HG03066 (cell line): ENCODE data around the gene MTRFR.
A peak's percentile ranks its signal among the peaks of the same experiment; 100 is the strongest.
"Not testable (repeated sequence)": the region's sequence is repeated elsewhere in the genome, so short reads cannot be mapped to it uniquely, and the experiment has no call there.

Source experiments
- ATAC-seq: cut with Tn5 transposase; IDR thresholded peaks from one replicate; pipeline ENCODE4 v1.9.1; 2021; ENCODE audit warnings: low read depth; ENCODE audit not compliant: unreplicated experiment

The MTRFR gene

DNA sequence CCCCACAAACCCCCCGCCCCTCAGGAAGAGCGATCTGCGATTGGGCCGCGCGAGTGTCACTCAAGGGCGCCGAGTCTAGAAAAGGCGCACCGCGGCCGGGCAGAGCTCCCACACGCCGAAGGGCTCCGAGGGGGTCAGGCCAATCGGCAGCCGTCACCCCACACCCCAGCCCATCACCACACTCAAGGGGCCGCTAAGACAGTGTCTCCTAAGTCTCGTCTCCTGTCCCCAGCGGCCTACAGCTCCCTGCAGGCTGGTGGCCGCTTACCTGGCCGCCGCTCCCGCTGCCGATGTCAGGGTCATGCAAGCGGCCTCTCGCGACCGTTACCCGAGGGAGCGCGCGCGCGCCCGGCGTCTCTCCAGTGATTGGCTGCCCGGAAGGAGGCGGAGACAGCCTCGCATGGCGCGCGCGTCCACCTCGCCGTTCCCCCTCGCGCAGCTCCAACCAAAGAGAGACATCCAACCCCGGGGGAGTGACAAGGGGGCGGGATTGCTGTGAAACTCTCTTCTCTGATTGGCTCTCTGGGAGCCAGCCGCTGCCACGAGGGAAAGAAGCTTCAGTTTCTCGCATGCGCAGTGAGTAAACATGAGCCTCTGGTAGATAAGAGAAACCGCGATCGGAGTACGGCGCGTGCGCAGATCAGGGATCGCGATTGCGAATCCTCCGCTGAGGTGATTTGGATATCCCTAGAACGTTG is at the start of gene MTRFR, which contains the start of gene MPHOSPH9:
Gene MTRFR, plus strand, starts transcription at position 630 of the 698 bp plus-strand sequence. CDS start 20,239 bp downstream, outside the sequence.
Gene MPHOSPH9, minus strand, starts transcription at position 335 of the 698 bp plus-strand sequence. CDS start 2,777 bp downstream, outside the sequence.
- ATAC-seq = peak; percentile 73

DNA sequence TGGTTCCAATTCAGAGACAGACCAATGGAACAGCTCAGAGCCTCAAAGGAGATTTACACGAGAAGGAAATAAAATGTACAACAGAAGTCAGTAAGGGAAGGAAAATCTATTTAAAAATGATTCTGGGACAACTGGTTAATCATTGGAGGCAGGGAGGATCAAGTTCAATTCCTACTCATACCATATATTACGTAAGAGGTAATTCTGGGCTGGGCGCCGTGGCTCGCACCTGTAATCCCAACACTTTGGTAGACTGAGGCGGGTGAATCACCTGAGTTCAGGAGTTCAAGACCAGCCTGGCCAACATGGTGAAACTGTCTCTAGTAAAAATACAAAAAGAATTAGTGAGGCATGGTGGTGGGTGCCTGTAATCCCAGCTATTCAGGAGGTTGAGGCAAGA is 45.6 kb upstream of the MTRFR start:
- ATAC-seq = no peak

DNA sequence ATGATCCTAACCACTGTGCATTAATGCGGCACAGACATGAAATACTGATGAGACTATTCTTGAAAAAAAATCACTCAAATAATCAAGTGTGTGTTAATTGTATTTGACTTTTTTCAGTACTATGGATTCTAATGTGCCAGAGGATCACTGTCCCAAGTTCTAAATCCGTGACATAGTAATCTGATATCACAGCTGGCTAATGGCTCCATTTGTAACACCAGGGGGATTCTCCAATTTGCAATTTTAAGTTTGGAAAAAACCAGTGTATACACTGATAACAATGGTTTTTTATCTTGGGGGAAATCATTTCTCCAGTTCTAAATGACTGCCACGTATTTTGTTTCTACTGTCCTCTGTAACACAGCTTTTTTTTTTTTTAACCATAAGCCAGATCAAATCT is 33.3 kb upstream of the MTRFR start:
- no peak for ATAC-seq

DNA sequence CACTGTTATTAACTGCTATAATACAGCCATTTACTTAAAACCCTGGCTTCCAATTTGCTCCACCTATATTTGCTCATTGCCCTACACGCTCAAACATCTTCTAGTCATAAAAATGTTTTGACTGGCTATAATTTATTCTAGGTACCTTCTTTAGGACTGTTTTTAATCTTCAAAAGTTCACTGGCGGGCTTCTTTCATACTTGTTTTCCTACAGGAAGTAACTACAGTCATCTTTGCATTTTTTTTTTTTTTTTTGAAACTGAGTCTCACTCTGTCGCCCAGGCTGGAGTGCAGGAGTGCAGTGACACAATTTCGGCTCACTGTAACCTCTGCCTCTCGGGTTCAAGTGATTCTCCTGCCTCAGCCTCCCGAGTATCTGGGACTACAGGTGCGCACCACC is 32.8 kb upstream of the MTRFR start:
- ATAC-seq = no peak

GRCh38 chr12:123206794-123207193 is 26.4 kb upstream of the MTRFR start:
- ATAC-seq = not testable (repeated sequence)

- not testable (repeated sequence) for ATAC-seq
Measured at GRCh38 chr12:123207815-123208214, 25.4 kb upstream of the MTRFR start.

DNA sequence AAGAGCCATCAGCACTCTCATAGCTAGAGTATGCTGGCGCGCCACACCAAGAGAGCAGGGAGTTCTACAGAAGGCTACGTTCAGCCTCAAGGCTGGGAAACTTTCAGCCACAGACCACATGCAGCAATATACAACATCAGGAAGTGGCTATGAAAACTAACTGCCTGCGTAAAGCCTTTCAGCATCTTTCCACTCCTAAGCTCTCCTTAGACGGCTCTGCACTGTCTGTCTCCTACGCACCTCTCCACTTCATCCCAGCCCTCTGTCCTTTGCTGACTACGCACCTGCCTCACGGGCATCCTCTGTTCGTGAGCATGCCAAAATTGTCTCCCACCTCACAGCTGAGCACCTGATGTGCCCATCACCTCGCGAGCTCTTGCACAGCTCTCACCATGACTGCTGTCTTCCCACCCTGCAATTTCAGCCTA is 10.0 kb upstream of the MTRFR start:
- ATAC-seq = no peak

DNA sequence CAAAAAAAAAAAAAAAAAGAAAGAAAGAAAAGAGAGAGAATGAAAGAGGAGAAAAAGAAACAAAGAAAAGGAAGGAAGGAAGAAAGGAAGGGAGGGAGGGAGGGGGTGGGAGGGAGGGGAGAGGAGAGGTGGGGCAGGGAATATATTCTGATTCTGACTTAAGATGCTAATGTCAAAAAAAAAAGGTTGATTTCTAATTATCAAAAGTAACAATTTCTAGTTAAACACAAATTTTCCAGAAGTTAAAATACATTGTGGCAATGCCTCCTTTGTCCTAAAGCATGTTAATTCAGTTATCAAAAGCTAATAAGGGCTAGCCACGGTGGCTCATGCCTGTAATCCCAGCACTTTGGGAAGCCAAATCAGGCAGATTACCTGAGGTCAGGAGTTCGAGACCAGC is 7.8 kb upstream of the MTRFR start:
- ATAC-seq = no peak

GRCh38 chr12:123227581-123228258 is 5.5 kb upstream of the MTRFR start:
- ATAC-seq = no peak

GRCh38 chr12:123229051-123229450 is 4.2 kb upstream of the MTRFR start:
- ATAC-seq = no peak

- no peak for ATAC-seq
Measured at GRCh38 chr12:123231931-123232330, 1.3 kb upstream of the MTRFR start.

DNA sequence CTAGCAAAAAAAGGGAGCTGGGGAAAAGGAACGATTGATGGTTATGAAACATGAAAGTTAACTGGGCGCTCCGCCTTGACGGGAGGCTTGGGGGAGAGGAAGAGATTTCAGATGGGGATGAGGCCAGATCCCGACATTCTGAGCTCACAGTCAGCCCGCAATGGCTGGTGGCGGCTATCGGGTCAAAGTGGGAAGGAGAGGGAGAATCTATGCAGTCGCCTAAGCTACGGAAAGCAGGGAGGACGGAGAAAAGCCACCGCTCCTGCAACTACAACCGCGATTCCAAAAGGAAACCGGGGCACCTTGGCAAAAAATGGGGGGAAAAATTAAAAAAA is 797 bp upstream of the MTRFR start:
- no peak for ATAC-seq

GRCh38 chr12:123233505-123234308 is 471 bp downstream of the MTRFR start:
- peak; percentile 4 for ATAC-seq

GRCh38 chr12:123237646-123238329 is 4.6 kb downstream of the MTRFR start:
- no peak for ATAC-seq

DNA sequence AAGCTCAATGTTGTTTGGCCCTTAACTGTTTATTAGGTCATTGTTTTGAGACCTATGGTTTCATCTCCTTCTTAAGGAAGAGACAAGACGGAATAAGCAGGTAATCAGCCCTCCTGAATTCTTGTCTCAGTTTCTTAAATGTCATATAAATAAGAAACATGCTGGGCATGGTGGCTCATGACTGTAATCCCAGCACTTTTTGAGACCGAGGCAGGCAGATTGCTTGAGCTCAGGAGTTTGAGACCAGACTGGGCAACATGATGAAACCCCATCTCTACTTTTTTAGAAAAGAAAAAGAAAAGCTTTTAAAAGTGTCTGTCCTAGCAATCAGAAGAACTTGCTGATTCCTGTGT is 5.1 kb downstream of the MTRFR start:
- ATAC-seq = no peak

DNA sequence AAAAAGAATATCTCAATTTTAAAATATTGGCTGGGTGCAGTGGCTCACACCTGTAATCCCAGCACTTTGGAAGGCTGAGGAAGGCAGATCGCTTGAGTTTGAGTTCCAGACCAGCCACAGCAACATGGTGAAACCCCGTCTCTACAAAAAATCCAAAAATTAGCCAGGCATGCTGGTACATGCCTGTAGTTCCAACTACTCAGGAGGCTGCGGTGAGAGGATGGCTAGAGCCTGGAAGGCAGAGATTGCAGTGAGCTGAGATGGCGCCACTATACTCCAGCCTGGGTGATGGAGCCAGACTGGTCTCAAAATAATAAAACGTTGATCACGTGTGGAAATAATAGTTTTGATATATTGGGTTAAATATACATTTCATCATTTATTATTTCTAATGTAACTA is 5.7 kb downstream of the MTRFR start:
- no peak for ATAC-seq

DNA sequence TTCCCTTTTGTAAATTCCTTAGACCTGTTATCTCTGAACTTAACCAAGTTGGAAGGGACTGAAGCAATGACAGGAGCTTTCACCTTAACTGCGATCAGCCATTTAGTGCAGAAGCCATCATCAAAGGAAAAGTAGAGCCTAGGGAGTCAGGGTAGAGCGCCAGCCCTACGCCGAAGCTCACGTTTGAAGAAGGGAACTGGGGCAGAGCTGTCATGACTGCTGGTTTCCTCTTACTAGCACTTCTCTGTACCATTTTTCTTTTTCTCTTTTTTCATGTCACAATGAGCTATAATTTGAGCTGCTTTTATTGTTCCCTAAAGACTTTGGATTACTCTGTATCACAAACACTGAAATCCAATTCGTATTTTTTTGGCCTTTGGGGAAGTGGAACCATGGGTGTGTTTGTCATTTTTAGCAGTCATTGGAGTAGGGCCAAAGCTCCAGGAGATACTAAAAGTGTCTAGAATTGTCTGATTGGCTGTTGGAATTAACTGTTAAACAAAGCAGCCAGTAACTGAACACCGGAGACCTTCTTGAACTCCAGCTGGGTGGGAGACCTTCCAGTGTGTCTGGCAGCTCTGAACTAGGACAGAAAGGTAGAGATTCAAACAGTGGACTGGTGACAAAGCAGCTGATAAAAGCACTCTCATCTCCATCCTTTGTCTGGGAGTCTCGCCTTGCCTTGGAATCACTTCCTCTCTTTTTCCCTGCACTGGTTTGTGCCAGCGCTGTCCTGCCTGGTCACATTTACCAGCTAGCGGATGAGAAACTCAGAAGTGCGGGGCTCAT is 9.1 kb downstream of the MTRFR start:
- no peak for ATAC-seq

GRCh38 chr12:123243671-123244262 is 10.5 kb downstream of the MTRFR start:
- ATAC-seq = no peak

DNA sequence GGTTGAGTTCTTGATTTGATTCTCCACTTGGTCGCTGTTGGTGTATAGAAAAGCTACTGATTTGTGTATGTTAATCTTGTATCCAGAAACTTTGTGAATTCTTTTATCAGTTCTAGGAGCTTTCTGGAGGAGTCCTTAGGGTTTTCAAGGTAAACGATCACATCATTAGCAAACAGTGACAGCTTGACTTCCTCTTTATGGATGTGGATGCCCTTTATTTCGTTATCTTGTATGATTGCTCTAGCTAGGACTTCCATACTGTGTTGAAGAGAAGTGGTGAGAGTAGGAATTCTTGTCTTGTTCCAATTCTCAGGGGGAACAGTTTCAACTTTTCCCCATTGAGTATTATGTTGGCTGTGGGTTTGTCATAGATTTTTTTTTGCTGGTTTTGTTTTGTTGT is 12.4 kb downstream of the MTRFR start:
- no peak for ATAC-seq

- not testable (repeated sequence) for ATAC-seq
Measured at GRCh38 chr12:123248129-123248528, 14.9 kb downstream of the MTRFR start.
